Measurements from ENCODE around the gene CRELD2.

Gene CRELD2

GRCh38 chr22:49896201-49896600 is 22.2 kb upstream of the CRELD2 start:
- no peak for DNase-seq
- TF ChIP-seq EZH2phosphoT487 (IDR thresholded peaks at IDR 0.05; ENCODE audit: low read length) (no peak), EZH2 (optimal IDR thresholded peaks at IDR 0.05; ENCODE audit: low read depth, low read length) (no peak), CTCF (IDR thresholded peaks at IDR 0.05; ENCODE audit: low read length) (no peak)

GRCh38 chr22:49897015-49897684 is 21.3 kb upstream of the CRELD2 start:
- no peak overlapping the region for H3K4me2 ChIP-seq (ENCODE audit: low read depth, low read length)
- H3K36me3 ChIP-seq (replicated peaks; ENCODE audit: insufficient read depth, low read length), result no peaks in the 10 kb centered on the region
- no peak overlapping the region for H2AFZ ChIP-seq (ENCODE audit: low read length)
- H3K9me2 ChIP-seq (replicated peaks; ENCODE audit: insufficient read depth, low read length), result no peaks in the 10 kb centered on the region
- H3K79me2 ChIP-seq (ENCODE audit: low read length), result no peaks in the 10 kb centered on the region
- no peak for DNase-seq
- H3K9ac ChIP-seq (ENCODE audit: low read length), result no peak overlapping the region
- H3F3A ChIP-seq (ENCODE audit: insufficient read depth, low read length), result no peaks in the 10 kb centered on the region
- H3K9me3 ChIP-seq (replicated peaks; ENCODE audit: insufficient read depth, low read length), result no peaks in the 10 kb centered on the region
- H3K27me3 ChIP-seq (replicated peaks; ENCODE audit: insufficient read depth, low read length), result no peaks in the 10 kb centered on the region
- no peaks in the 10 kb centered on the region for H3K4me1 ChIP-seq (ENCODE audit: low read length)
- H4K20me1 ChIP-seq (ENCODE audit: insufficient read depth, low read length), result no peaks in the 10 kb centered on the region
- TF ChIP-seq CTCF (IDR thresholded peaks at IDR 0.05; ENCODE audit: low read length), result no peak
- TF ChIP-seq EZH2phosphoT487 (IDR thresholded peaks at IDR 0.05; ENCODE audit: low read length), result no peak
- no peak for TF ChIP-seq EZH2 (optimal IDR thresholded peaks at IDR 0.05; ENCODE audit: low read depth, low read length)
- no peak overlapping the region for H3K4me3 ChIP-seq (ENCODE audit: low read length)
- no peak overlapping the region for H3K27ac ChIP-seq (ENCODE audit: low read length)

More at GRCh38 chr22:49896201-49896600, 22.2 kb upstream of the CRELD2 start:
- Histone ChIP-seq H3K79me2 (ENCODE audit: low read length) (no peaks in the 10 kb centered on the region), H3K27me3 (replicated peaks; ENCODE audit: insufficient read depth, low read length) (no peaks in the 10 kb centered on the region), H3K4me2 (ENCODE audit: low read depth, low read length) (no peak overlapping the region), H3F3A (ENCODE audit: insufficient read depth, low read length) (no peaks in the 10 kb centered on the region), H4K20me1 (ENCODE audit: insufficient read depth, low read length) (no peaks in the 10 kb centered on the region), H3K9me3 (replicated peaks; ENCODE audit: insufficient read depth, low read length) (no peaks in the 10 kb centered on the region), H3K4me3 (ENCODE audit: low read length) (no peak overlapping the region), H3K9ac (ENCODE audit: low read length) (no peak overlapping the region), H3K27ac (ENCODE audit: low read length) (no peak overlapping the region), H3K36me3 (replicated peaks; ENCODE audit: insufficient read depth, low read length) (no peaks in the 10 kb centered on the region), H2AFZ (ENCODE audit: low read length) (no peak overlapping the region), H3K9me2 (replicated peaks; ENCODE audit: insufficient read depth, low read length) (no peaks in the 10 kb centered on the region), H3K4me1 (ENCODE audit: low read length) (no peaks in the 10 kb centered on the region)

GRCh38 chr22:49899530-49899929 is 18.9 kb upstream of the CRELD2 start:
- Histone ChIP-seq H3K4me2 (ENCODE audit: low read depth, low read length) (no peak overlapping the region), H3K27me3 (replicated peaks; ENCODE audit: insufficient read depth, low read length) (no peaks in the 10 kb centered on the region), H2AFZ (ENCODE audit: low read length) (no peak overlapping the region), H3K79me2 (ENCODE audit: low read length) (no peaks in the 10 kb centered on the region), H3K9me2 (replicated peaks; ENCODE audit: insufficient read depth, low read length) (no peaks in the 10 kb centered on the region), H4K20me1 (ENCODE audit: insufficient read depth, low read length) (no peaks in the 10 kb centered on the region), H3K9ac (ENCODE audit: low read length) (no peak overlapping the region), H3K27ac (ENCODE audit: low read length) (no peak overlapping the region), H3K36me3 (replicated peaks; ENCODE audit: insufficient read depth, low read length) (no peaks in the 10 kb centered on the region), H3K4me3 (ENCODE audit: low read length) (no peak overlapping the region), H3K4me1 (ENCODE audit: low read length) (no peaks in the 10 kb centered on the region), H3F3A (ENCODE audit: insufficient read depth, low read length) (no peaks in the 10 kb centered on the region), H3K9me3 (replicated peaks; ENCODE audit: insufficient read depth, low read length) (no peaks in the 10 kb centered on the region)
- no peak for DNase-seq
- no peak for TF ChIP-seq CTCF (IDR thresholded peaks at IDR 0.05; ENCODE audit: low read length)
- TF ChIP-seq EZH2 (optimal IDR thresholded peaks at IDR 0.05; ENCODE audit: low read depth, low read length), result no peak
- TF ChIP-seq EZH2phosphoT487 (IDR thresholded peaks at IDR 0.05; ENCODE audit: low read length), result no peak

Measured in MM.1S (cell line).